SK-N-SH treated with all-trans-retinoic acid at 6 μM for 48 hours (cell line): ENCODE measurements around the gene ADGB.

ENCODE experiments used
- ARNTL ChIP-seq: fragments of 450-650 bp; formaldehyde crosslinking; IDR thresholded peaks from 2 replicates; pipeline ENCODE4 v1.5.0; 2020; ENCODE audit warnings: low read depth, mild to moderate bottlenecking, moderate library complexity, borderline replicate concordance
- CSDC2 ChIP-seq: fragments of 250-450 bp; sonication (Bioruptor Pico); IDR thresholded peaks from 2 replicates; pipeline ENCODE4 v1.5.0; 2020; ENCODE audit warnings: mild to moderate bottlenecking, moderate library complexity
- GLIS3 ChIP-seq: fragments of 250-450 bp; sonication (Bioruptor Pico); IDR thresholded peaks from 2 replicates; pipeline ENCODE4 v1.5.0; 2020; ENCODE audit warnings: mild to moderate bottlenecking, moderate library complexity
- TOX ChIP-seq: fragments of 250-450 bp; sonication (Bioruptor Pico); IDR thresholded peaks from 2 replicates; pipeline ENCODE4 v1.8.0; 2021; ENCODE audit warnings: mild to moderate bottlenecking, moderate library complexity, borderline replicate concordance
- ZFP3 ChIP-seq: fragments of 250-450 bp; sonication (Bioruptor Pico); IDR thresholded peaks from 2 replicates; pipeline ENCODE4 v1.5.0; 2020; ENCODE audit warnings: mild to moderate bottlenecking, moderate library complexity
- ZFP30 ChIP-seq: fragments of 450-650 bp; formaldehyde crosslinking; IDR thresholded peaks from 2 replicates; pipeline ENCODE4 v1.5.0; 2022; ENCODE audit warnings: mild to moderate bottlenecking, moderate library complexity
- ZNF565 ChIP-seq: fragments of 450-650 bp; formaldehyde crosslinking; conservative IDR thresholded peaks from 2 replicates; pipeline ENCODE4 v1.5.0; 2020; ENCODE audit warnings: low read depth, mild to moderate bottlenecking, moderate library complexity
- TF ChIP-seq, protein P1 (sequence below): fragments of 250-450 bp; sonication (Bioruptor Pico); IDR thresholded peaks from 2 replicates; pipeline ENCODE4 v1.8.0; 2020; ENCODE audit warnings: mild to moderate bottlenecking, moderate library complexity, borderline replicate concordance
- TF ChIP-seq, protein P2 (sequence below): fragments of 250-450 bp; sonication (Bioruptor Pico); IDR thresholded peaks from 2 replicates; pipeline ENCODE4 v1.8.0; 2021; ENCODE audit warnings: low read depth, mild to moderate bottlenecking, moderate library complexity, borderline replicate concordance
- TF ChIP-seq, protein P3 (sequence below): fragments of 250-450 bp; sonication (Bioruptor Pico); IDR thresholded peaks from 2 replicates; pipeline ENCODE4 v1.5.1; 2020; ENCODE audit warnings: low read depth, mild to moderate bottlenecking, moderate library complexity

DNA sequence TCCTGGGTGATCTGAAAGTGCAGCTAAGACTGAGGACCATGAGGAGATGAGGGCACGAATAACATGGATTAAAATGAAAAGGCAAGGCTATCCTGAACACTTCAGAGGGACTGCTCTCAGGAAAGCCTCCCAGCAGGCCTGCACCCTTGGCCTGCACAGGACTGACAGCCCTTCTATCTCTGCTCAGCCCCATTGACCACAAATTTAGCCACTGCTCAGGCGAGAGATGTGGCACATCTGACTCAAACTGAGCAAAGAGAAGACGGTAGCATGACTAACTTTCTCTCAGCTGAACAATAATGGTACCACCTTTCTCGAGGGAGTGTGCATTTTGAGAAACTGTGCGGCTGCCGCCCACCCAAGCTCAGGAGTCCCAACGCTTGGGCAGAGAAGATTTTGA is 257.5 kb downstream of the ADGB start:
- TF ChIP-seq ZFP30 (CRISPR knock-in tag), result no peak
- TF ChIP-seq, protein P1, sequence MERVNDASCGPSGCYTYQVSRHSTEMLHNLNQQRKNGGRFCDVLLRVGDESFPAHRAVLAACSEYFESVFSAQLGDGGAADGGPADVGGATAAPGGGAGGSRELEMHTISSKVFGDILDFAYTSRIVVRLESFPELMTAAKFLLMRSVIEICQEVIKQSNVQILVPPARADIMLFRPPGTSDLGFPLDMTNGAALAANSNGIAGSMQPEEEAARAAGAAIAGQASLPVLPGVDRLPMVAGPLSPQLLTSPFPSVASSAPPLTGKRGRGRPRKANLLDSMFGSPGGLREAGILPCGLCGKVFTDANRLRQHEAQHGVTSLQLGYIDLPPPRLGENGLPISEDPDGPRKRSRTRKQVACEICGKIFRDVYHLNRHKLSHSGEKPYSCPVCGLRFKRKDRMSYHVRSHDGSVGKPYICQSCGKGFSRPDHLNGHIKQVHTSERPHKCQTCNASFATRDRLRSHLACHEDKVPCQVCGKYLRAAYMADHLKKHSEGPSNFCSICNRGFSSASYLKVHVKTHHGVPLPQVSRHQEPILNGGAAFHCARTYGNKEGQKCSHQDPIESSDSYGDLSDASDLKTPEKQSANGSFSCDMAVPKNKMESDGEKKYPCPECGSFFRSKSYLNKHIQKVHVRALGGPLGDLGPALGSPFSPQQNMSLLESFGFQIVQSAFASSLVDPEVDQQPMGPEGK (CRISPR knock-in tag), result no peak
- TF ChIP-seq ARNTL (CRISPR knock-in tag), result no peak
- no peak for TF ChIP-seq CSDC2 (CRISPR knock-in tag)
- TF ChIP-seq TOX (CRISPR knock-in tag), result no peak
- TF ChIP-seq ZFP3 (CRISPR knock-in tag), result no peak
- TF ChIP-seq, protein P2, sequence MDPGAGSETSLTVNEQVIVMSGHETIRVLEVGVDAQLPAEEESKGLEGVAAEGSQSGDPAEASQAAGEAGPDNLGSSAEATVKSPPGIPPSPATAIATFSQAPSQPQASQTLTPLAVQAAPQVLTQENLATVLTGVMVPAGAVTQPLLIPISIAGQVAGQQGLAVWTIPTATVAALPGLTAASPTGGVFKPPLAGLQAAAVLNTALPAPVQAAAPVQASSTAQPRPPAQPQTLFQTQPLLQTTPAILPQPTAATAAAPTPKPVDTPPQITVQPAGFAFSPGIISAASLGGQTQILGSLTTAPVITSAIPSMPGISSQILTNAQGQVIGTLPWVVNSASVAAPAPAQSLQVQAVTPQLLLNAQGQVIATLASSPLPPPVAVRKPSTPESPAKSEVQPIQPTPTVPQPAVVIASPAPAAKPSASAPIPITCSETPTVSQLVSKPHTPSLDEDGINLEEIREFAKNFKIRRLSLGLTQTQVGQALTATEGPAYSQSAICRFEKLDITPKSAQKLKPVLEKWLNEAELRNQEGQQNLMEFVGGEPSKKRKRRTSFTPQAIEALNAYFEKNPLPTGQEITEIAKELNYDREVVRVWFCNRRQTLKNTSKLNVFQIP (CRISPR knock-in tag), result no peak
- TF ChIP-seq, protein P3, sequence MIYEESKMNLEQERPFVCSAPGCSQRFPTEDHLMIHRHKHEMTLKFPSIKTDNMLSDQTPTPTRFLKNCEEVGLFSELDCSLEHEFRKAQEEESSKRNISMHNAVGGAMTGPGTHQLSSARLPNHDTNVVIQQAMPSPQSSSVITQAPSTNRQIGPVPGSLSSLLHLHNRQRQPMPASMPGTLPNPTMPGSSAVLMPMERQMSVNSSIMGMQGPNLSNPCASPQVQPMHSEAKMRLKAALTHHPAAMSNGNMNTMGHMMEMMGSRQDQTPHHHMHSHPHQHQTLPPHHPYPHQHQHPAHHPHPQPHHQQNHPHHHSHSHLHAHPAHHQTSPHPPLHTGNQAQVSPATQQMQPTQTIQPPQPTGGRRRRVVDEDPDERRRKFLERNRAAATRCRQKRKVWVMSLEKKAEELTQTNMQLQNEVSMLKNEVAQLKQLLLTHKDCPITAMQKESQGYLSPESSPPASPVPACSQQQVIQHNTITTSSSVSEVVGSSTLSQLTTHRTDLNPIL (CRISPR knock-in tag), result no peak
- TF ChIP-seq ZNF565 (CRISPR knock-in tag), result no peak
- TF ChIP-seq GLIS3 (CRISPR knock-in tag), result no peak
